Nucleus accumbens (tissue), 56 donors: ENCODE measurements around the gene SAFB2.

Source experiments
- DNase-seq, 56 donors: peaks; one replicate each; lab custom pipeline; 2025; lab: John Stamatoyannopoulos, UW

Gene SAFB2

DNA sequence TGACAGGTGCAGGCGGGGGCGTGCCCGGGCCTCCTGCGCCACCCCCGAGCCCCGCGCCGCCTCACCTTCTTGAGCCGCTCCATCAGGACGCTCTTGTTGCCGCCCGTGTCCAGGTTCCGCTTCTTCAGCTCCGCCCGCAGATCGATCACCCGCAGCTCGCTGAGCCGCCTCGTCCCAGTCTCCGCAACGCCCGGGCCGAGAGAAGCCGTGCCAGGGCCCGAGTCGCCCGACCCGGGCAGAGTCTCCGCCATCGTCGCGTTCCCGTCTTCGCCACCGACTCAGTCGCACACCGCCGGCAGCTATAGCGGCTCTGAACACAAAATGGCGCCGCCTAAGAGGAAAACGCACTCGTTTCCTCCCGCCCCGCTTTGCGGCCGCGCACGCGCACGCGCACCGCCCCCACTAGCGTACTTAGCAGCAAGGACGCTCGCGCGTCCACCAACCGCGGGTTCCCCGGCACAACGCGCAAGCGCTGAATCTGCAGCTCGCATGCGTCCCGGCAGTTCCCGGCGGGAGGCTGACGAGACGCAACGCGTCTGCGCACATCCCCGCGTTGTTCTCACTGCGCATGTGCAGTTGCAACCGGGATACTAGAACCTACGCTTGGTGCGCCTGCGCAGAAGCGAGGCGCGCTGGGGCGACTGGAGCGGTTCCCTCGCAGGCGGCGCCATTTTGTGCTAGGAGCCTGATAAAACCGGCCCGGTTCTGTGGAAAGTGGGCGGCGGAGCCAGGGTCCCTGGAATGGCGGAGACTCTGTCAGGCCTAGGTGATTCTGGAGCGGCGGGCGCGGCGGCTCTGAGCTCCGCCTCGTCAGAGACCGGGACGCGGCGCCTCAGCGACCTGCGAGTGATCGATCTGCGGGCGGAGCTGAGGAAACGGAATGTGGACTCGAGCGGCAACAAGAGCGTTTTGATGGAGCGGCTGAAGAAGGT, at the start of gene SAFB2, which contains the start of gene SAFB:
TSS of gene SAFB2 (minus strand) at position 312 of the 932 bp plus-strand sequence. CDS start at position 251, 61 bp downstream.
TSS of gene SAFB (plus strand) at position 619 of the 932 bp plus-strand sequence. CDS start at position 742, 123 bp downstream.
- peak; percentile 55 to 100 (median 98) for DNase-seq

DNA sequence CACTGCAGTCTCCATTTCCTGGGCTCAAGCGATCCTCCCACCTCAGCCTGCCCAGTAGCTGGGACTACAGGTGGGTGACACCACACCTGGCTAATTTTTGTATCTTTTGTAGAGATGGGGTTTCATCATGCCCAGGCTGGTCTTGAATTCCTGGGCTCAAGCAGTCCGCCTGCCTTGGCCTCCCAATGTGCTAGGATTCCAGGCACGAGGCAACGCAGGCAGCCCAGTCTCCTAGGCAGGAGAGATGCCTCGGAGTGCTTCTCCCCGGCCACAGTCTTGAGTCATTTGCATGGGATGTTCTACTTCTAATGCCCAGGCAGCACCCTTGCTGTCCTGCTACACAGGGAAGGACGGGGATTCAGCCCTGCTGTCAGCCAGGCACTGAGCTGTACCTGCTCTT, 49.0 kb upstream of the SAFB2 start:
- DNase-seq, result no peak

DNA sequence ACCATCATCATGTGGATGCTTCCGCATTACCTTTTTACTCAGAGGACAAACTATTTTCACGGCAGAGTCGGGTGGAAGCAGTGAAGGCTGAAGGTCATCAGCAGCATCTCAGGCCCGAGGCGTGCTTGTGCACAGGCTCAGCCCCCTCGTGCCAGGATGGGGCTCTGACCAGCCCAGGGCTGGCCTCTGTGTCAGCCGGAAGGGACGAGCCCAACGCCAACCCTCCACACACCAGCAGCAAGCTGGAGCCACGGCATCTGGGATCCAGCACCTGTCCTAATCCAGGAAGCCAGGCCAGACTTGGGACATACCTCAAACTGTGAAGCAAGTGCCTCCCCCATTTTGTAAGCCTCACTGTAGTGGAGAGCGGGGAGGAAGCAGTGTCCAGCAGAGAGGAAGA, 46.6 kb upstream of the SAFB2 start:
- DNase-seq, result no peak

DNA sequence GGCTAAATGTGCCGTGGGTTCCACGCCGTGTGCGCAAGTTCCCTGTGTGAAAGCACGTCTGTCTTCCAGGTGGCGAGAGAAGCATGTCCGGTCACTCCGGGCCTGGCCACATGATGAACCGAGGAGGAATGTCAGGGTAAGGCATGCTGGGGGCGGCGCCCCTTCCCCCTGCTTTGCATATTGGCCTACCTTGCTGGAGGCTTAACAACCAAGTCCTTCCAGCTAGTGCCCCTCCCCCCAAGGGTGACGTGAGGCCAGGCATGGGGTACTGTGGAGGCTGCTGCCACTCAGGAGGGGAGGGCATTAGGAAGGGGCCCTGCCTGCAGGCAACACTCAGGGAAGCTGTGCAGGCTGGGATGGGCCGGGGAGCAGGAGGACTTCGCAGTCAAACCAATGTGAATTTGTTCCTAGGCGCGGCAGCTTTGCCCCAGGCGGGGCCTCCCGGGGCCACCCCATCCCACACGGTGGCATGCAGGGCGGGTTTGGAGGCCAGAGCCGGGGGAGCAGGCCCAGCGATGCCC, 45.2 kb upstream of the SAFB2 start:
- no peak for DNase-seq

DNA sequence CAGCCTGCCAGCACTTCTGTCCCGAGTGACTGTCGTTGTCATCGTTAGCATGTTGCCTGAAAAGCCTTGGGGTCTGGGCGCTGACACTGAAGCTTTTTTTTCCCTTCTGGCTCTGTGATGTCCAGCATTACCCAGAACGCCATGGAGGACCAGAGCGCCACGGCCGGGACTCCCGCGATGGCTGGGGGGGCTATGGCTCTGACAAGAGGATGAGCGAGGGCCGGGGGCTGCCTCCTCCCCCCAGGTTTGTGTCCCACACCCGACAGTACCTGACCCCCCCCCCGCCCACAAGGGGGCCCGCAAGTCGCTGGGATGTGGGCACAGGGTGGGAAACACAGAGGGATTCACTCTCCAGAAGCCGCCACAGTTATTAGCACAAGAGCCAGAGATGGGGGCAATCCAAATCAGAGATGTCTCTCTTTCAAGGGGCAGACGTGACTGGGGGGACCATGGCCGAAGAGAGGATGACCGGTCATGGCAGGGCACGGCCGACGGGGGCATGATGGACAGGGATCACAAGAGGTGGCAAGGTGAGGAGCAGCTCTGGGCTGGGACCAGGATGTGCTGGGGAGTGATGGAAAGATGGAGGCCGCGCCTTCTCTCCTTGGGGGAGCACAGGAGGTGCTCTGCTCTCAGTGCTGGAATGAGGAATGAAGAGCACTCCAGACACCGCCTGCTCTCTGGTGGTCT, 44.5 kb upstream of the SAFB2 start:
- DNase-seq, result no peak

DNA sequence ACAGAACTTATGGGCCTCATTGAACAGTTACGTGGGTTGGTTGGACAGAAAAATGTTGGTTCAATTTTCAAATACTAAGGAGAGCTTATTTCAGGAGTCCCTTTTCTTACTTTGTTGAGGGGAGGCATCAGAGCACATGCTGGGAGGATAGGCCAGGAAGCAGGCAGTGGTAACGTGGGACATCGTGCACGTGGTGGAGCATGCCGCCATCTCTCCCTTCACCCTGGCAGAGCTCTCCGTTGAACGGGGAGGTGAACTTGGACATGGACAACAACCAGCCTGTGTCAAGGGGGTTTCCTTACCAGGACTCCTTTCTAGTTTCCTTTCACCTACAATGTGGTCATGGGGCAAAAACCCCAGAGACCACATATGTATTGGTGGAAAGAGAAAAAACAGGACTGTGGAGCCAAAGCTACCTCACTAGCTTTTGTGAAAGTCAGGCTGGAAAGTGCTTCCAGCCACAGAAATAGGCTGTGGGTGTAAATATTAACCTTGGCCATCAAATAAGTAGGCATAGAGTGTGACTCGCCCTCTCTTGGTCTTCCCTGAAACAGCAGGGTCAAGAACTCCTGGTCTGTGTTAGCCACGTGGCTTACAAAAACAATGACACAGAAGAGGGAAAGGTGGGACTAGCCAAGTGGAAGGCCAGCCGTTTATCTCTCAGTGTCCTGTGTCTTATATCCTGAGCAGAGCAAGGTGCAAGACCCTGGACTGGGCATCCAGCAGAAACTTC, 43.4 kb upstream of the SAFB2 start:
- DNase-seq, result no peak

DNA sequence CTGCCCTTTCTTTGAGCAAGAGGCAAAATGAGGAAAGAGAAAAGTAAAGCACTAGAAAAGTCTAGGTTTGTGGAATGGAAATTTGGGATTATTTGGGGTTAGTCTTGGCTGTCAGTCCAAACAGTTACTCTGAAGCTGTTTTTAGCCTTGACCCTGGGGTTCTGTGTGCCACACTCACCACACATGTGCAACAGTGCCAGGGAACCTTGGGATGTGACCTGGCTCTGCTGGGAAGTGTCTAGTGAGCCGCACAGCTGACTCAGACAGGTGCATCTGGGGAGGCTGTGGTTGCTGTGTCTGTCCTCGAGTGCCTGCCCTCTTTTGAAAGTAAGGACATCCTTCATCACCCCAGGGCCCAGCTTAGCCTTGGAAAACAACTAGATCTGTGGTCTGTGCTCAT, 41.9 kb upstream of the SAFB2 start:
- DNase-seq, result no peak

DNA sequence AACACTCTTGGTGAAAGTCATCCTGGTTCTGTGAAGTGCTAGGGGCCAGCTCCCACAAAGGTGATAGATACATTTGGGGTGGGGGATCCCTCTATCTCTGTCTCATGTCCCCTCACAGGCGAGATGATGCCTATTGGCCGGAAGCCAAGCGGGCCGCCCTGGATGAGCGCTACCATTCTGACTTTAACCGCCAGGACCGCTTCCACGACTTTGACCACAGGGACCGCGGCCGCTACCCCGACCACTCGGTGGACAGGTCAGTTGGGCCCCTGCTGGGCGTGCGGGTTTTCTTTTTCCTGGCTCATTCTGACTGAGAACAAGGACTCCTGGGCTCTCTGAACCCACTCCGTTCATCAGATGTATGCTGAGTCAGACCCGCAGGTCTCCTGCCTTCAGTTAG, 41.3 kb upstream of the SAFB2 start:
- no peak for DNase-seq

DNA sequence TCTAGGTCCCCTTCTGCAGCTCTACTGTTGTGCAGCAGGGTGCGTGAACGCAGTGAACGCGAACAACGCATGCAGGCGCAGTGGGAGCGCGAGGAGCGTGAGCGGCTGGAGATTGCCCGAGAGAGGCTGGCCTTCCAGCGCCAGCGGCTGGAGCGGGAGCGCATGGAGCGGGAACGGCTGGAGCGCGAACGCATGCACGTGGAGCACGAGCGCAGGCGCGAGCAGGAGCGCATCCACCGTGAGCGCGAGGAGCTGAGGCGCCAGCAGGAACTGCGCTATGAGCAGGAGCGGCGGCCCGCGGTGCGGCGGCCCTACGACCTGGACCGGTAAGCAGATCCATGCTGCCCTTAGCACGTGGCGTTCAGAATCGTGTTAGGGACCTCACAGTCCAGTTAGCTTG, 38.9 kb upstream of the SAFB2 start:
- DNase-seq, result no peak

DNA sequence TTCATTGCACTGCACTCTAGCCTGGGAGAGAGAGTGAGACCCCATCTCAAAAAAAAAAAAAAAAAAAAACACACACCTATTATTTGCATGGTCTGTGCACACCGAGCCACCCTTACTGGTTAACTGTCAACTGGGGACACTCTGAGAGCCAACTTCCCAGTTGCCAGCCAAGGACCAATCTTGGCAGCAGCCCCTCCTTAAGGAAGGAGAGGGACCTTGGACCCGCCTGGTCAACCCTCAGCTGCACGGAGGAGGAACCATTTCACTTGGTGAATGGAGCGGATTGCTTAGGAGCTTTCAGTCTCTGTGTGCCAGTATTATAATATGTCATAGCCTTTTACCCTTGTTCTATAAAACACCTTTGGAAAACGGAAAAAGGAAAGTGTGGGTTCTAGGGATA, 32.8 kb upstream of the SAFB2 start:
- DNase-seq, result no peak

DNA sequence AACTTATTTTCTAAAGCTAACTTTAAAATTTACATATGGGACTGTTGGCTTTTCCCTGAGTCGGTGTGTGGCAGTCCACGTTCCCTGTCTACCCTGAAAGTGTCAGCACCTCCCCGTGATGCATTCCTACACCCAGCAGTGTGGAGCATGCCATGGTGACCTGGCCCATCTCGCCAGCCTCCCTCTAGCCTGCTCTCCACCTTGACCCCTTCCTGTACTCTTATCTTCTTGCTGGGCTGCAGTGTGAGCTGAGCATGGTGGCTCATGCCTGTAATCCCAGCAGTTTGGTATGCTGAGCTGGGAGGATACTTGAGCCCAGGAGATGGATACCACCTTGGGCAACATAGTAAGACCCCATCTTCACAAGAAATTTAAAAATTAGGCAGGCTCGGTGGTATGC, 32.4 kb upstream of the SAFB2 start:
- no peak for DNase-seq

DNA sequence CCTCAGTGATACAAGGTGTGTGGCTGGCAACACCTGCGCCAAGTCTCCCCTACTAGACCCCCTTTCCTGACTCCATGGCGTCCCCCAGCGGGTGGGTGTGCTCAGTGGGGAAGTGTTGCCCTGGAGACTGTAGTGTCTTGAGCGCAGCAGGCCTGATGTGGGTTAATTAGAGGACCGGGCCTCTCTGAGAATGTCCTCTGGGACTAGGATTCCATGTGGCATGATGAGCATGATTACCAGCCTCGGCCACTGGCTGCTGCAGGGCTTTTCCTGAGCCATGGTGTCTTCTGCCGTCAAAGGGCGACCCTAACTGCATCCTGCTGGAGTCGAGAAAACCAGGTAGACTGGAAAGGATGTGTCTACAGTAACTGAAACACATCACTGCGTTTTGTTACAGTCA, 29.7 kb upstream of the SAFB2 start:
- no peak for DNase-seq

DNA sequence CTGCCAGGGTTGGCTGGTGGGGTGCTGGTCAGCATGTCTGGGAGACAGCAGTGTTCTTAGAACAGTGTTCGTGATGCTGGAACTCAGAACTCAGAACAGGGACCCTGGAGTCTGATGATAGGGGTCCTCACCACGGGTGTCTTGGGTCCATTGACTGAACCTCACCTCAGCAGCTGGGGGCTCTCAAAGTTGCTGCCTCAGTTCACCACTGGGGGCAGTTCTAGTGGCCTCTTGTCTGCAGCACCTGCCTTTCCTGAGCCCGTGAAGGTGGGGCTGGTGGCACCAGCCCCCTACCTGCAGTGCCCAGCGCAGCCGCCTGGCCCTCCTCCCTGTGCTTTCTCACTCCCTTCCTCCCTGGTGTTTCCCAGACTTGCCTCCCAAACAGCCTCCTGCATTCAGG, 28.8 kb upstream of the SAFB2 start:
- no peak for DNase-seq

DNA sequence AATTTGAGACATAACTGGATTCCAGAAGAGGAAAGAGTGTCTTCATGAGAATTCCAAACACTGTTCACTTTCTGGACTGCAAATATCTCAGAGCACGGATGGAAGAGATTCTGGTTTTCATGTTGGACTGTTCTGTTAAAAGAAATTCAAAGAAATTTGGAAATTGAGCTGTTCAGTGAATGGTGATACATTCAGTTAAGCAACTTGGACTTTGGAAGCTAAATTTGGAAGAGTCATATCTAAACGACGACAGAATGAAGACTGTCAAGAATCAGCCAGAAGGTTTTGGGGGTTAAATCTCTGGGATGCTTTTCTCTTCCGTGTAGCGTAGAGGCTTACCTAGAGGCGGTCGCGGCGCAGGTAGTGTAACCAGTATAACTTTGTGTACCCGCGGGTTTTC, 25.9 kb upstream of the SAFB2 start:
- no peak for DNase-seq

DNA sequence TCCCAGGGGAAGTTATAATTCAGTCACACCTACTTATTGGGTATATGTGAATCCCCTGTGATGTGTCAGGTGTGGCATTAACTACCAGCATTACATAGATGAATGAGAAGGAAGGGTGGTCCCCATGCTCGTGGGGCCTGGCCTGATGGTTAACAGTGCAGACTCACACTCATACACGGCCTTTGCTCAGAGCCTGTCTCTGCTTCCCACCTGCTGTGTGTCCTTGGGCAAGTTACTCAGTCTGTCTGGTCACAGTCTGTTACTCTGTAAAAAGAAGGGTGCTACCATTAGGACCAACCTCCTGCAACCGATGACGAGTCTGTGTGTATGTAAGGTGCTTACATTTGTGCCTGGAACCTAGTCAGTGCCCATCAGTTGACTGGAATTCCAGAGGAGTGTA, 24.1 kb upstream of the SAFB2 start:
- no peak for DNase-seq

DNA sequence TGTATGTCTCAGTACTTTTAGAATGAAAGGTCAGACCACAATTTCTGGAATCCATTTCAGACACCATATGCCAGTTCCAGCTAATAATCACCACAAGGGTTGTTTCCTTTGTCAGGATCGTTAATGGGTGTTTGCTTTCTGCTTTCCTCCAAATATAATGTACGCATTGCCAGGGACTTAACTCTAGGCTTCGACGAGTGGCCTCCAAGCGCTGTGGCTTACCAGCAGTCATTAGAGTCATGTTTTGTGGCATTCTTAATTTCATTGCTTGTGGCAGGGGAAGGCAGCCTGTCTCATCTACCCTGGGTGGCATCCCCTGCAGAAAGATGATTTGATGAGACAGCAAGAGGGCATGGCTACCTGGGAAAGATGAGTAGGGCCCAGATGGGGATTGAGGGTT, 22.8 kb upstream of the SAFB2 start:
- no peak for DNase-seq

DNA sequence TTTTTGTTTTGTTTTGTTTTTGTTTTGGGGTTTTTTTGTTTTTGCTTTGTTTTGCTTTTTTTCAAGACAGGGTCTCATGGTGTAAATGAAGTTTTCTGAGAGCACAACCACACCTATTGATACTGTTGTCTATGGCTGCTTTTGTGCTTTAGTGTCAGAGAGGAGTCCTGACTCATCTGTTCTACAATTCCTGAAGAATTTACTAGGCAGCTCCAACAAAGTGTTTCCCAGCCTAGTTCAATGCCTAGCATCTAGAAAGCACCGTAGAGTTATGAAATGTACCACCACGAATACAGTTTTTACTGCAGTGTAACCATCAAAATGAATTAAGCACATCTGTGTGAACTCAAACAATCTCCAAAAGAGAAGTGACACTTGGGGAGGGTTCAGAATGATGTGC, 21.5 kb upstream of the SAFB2 start:
- no peak for DNase-seq

DNA sequence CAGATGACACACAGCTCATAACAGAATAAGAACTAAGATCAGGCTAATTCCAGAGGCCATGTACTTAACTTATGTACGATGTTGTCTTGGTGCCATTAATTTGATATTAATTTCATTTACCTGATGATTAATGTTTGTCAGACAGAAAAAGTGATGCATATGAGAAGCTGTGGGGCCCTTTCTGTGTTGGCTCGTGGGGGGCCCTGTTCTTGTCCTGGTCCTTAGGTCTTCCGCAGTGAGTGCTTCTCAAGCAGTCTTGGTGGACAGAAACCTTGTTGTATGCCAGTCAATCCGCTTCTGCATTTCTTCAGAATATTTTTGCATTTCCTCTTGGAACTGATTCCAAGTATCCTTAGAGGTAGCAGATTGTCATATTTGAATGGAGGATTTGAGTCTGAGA, 20.5 kb upstream of the SAFB2 start:
- no peak for DNase-seq

DNA sequence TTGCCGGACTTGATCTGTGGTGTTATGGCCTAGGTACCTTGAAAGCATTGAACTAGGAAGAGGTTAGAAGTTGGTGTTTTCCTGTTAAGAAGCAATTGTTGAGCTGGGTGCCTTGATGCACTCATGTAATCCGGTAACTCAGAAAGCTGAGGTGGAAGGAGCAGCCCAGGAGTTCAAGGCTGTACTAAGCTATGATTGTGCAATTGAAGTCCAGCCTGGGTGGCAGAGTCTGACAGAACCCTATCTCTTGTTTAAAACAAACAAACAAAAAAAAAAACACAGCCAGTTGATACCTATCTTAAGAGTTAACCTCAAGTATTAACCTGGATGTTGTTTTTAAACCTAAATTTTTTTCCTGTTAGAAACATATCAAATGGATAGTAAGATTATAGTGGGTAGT, 19.6 kb upstream of the SAFB2 start:
- DNase-seq, result no peak

DNA sequence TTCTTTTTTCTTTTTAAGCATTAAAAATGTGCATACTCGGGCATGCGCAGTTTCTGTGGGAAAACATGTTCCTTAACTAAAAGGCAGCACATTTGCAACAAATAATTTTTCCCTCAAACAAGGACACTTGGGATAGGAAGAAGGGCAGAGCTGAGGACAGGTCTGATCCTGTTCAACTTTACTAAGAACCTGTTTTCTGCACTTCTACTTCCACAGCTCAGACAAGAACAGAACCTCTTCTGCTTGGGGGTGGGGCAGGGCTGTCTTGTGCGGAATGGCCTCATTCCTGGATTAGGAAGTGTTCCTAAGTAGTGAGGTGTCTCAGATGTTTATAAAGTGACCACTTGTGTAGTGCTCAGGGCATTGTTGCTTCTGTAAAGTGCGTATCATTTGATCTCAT, 18.6 kb upstream of the SAFB2 start:
- no peak for DNase-seq

DNA sequence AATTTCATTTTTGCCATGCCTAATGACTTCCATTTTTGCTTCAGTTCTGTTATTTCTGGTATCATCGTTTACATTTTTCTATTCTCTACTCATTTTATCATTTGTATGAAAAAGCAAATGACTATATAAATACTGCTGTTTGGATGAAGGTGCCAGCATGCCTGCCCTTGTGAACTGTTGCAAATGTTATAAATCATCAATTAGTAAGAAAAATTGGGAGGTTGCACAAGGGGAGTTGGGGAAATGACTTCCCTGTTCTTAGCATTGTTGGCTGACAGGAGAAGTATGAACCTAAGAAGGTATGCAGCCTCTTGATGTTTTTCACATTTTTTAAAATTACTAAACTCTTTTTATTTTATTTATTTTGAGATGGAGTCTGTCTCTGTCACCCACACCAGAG, 15.4 kb upstream of the SAFB2 start:
- no peak for DNase-seq
